GM19023 (cell line): ENCODE measurements around the gene PYGO1.
"Not testable (repeated sequence)": the region's sequence is repeated elsewhere in the genome, so short reads cannot be mapped to it uniquely, and the experiment has no call there.

Experiments used
- ATAC-seq: cut with Tn5 transposase; IDR thresholded peaks from one replicate; pipeline ENCODE4 v1.9.1; 2021; ENCODE audit warnings: mild to moderate bottlenecking, moderate library complexity; ENCODE audit not compliant: unreplicated experiment

The PYGO1 gene

DNA sequence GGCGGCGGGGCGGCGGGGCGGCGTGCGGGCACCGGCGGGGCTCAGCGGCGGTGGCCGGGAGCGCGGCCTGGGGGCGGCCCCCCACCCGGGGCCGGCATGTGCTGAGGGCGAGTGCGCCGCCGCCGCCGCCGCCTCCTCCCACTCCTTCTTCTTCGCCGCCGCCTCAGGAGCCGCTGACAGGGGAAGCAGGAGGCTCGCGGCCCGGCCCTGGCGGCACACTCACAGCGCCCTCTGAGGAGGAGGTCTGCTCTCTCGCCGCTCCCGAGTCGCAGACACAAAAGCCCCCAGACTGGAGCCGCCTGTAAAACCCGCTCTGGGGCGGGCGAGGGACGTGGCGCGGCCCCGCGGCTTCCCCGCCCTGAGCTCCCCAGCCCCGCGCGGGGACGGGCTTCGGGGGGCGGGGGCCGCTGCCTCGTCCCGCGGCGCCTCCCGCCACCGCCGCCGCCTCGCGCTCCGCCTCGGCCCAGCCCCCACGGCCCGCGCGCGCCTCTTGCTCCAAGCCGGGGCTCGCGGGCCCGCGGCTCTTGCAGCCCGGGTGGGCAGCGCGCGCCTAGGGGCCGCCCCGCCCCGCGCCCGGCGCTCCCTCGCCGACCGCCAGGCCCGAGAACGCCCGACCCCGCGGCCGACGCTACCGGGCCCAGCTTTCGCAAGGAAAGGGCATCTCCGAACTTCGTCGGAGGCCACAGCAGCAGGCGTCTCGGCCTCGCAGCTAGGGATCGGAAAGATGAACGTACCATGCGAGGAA, at the start of gene PYGO1:
Gene PYGO1, minus strand, starts transcription at position 276 of the 745 bp plus-strand sequence. CDS start 462 bp downstream, outside the sequence.
- no peak for ATAC-seq

- ATAC-seq: no peak
Observed at GRCh38 chr15:55637086-55637485, 48.9 kb upstream of the PYGO1 start.

- ATAC-seq: no peak
Observed at GRCh38 chr15:55633731-55634130, 45.6 kb upstream of the PYGO1 start.

DNA sequence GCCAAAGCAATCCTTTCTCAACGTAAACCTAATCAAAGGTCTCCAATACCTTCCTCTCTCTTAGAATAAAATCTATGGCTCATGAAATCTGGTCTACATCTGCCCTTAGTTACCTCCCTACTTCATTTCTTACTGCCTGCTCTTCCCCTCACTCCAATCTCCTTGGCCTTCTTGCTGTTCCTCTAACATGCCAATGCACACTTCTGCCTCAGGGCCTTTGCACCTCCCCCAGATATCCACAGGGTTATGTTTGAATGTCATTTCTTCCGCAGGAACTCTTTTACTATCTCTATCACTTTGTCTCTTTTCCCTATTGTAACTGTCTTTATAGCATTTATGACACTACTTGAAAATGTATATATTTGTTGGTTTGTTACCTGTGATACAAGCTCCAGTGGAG, 44.3 kb upstream of the PYGO1 start:
- no peak for ATAC-seq

GRCh38 chr15:55630858-55631257, 42.7 kb upstream of the PYGO1 start:
- no peak for ATAC-seq

GRCh38 chr15:55628369-55628730, 40.2 kb upstream of the PYGO1 start:
- ATAC-seq: no peak

DNA sequence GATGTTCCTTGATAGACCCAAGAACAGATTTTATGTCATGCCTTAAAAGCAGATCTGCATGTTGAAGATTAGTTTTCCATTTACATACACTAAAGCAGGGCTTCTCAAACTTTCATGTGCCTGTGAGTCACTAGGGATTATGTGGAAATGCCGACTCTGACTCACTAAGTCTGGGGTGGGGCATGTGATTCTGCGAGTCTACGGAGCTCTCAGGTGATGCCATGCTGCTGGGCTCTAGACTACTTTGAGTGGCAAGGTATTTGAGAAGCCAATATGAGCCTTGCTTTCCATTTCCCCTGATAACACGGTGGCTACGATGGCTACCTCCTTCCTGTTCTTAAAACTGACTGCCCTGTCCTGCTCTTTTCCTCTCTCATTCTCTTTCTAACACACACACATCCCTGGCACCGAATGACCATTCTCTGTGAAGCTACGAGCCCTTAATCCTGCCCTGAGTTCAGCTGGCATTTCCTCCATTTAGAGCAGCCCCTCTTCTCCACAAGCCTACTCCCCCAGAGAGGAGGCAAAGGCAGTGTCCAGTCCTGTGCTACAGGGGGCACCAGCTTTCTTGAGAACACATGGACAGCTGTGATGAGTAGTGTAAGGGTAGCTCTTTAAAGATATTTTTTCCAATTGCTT, 39.7 kb upstream of the PYGO1 start:
- no peak for ATAC-seq

GRCh38 chr15:55619783-55620182, 31.6 kb upstream of the PYGO1 start:
- no peak for ATAC-seq

DNA sequence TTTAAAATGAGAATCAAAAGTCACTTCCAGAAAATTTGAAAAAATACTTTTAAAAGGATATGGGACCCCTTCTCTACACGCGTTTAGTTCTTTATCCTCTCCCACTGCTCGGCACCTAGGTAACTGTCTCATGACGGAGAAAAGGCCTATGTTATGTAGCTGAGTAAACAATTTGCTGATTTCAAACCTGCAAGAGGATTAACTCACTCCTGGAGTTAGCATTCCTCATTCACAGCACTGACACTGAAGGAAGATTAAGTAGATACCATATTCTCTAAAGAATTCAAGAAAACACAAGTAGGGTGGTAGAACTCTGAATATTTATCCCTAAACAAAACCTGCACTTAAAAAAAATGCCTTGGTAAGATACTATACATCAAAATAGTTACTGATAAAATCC, 30.2 kb upstream of the PYGO1 start:
- no peak for ATAC-seq

DNA sequence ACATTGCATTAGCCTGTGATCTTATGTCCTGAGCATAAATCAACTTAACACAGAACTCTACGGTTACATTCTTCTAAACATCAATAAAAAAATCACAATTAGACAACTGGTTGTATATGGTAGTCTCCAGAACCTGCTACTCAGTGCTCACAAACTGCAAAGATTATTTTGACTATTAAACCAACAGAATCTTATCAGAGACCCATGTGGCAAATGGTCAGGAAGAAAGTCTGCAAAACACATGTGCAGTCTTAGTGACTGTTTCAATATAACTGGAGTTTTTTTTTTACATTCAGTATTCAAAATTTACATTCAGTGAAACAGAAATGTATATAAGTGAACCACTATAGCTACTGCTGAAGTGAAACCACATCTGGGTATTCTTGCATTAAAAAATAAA, 27.3 kb upstream of the PYGO1 start:
- ATAC-seq: no peak

DNA sequence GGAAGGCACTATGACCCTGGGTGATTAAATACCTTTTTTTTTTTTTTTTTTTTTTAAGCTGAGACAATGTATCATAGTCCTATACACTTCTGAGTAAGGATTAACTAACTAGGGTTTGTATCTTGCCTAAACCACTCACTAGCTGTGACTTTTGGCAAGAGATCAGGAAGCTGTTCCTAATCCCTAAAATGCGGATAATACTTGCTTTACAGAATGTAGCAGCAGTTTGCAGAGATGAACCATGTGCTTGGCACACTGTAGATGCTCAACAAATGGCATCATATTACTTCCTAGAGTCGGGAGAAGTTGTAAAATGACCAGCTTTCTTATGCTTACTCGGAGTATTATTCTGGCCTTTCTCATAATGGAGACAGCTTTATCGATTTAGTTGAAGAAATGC, 25.6 kb upstream of the PYGO1 start:
- ATAC-seq: no peak

DNA sequence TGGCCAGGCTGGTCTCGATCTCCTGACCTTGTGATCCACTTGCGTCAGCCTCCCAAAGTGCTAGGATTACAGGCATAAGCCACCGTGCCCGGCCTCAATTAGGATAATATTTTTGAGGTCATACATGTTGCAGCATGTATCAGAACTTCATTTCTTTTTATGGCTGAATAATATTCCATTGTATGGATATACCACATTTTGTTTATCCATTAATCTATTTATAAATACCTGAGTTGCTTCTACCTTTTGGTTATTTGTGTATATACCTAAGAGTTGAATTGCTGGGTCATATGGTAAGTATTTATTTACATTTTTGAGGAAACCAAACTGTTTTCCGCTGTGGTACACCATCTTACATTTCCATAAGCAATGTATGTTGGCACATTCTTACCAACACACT, 18.1 kb upstream of the PYGO1 start:
- no peak for ATAC-seq

DNA sequence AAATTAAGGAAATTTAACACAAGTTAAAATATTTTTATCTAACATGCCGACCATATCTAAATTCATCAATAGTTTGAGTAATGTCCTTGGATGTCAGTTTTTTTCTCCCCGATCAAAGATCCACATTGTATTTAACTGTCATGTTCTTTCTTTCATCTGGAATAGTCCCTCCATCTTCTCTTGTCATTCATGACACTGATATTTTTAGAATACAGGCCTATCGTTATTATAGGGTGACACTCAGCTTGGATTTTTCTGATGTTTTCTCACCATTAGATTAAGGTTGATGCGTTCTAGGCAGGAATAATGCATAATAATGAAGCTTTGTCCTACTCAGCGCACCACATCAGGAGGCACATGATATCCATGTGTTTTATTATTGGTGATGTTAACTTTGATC, 13.2 kb upstream of the PYGO1 start:
- ATAC-seq: no peak

GRCh38 chr15:55599439-55599838, 11.3 kb upstream of the PYGO1 start:
- no peak for ATAC-seq

GRCh38 chr15:55593019-55593418, 4.9 kb upstream of the PYGO1 start:
- ATAC-seq: not testable (repeated sequence)

DNA sequence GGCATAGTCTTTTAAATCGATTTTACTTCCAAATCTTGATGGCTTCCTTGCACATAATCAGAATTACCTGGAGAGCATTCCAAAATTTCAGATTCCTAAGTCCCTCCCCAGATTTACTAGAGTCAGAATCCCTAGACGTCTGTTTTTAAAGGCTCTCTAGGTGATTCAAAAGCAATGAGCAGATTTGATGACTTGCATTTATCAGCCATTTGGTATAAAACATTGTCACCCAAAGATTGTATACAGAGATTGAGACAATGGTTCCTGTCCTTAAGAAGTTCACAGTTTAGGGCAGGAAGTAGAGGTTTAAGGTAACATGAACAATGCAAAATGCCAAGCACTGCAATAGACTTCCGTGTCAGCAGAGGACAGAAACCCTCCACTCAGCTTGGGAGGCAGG, 2.6 kb upstream of the PYGO1 start:
- no peak for ATAC-seq

DNA sequence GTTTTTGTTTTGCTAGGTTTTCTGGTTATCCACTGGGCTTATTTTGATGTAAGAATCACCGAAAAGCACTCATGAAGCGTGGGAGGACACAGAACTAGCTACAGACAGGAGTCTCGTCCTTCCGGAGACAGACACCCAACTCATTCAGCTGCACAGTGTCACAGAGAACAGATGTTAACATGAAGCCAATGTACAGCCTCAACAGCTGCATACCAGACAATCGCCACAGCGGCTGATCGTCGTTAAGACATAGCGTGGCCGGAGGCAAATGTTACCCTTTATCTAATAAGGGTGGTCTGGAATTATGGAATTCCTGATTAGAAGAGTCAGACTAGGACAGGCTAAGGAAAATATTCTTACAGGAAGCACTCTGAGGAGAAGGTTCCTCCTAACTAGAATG, 1.1 kb upstream of the PYGO1 start:
- no peak for ATAC-seq

- ATAC-seq: no peak
Observed at GRCh38 chr15:55588815-55589115, 620 bp upstream of the PYGO1 start.

DNA sequence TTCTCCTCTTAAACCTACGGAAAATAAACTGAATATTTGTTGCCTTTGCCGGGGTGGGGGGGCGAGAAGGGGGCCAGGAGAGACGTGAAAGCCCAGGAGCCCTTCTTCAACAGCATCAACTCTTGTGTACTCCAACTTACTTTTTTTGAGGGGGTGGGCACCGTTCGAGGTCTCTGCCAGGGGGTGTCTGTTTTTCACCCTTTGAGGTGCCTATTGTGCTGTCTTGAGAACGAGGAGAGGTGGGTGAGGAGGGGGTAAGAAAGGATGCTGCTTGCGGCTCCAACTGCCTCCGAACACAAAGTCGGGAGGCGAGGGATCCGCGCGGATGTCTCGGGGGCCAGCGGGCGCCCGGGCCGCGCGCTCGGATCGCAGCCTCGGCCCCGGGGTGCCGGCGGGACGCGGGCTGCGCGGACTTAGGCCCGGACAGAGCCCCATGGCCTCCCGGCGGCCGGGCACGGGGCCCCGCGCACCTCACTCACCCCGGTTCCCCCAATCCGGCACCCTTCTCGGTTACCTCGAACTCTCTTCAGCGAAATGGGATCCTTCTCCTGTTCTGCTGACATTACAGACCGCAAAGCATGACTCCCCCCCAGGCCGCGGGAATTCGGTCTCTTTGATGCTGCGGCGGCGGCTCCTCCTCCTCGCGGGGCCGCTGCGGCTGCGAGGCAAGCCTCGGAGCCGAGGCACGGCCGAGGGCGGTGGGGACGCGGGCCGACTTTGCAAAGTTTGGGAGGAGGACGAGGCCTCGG, 650 bp downstream of the PYGO1 start:
- ATAC-seq: no peak

DNA sequence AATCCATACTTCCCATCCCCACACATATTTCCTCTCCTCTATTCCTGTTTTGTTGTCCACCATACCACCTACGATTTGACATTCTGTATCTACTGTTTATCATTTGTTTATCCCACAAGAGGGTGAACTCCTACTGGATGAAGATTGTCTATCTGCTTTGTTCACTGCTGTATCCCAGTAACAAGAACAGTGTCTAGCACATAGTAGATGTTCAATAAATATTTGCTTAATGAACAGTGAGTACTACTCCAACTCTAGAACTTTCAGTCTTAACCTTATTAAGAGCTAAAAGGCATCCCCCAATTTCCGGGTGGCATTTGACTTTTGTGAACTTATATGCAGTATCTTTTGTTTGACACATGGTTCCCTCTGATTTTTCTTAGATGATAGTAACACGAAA, 1.3 kb downstream of the PYGO1 start:
- no peak for ATAC-seq

- ATAC-seq: no peak
Observed at GRCh38 chr15:55576943-55577342, 11.2 kb downstream of the PYGO1 start.

DNA sequence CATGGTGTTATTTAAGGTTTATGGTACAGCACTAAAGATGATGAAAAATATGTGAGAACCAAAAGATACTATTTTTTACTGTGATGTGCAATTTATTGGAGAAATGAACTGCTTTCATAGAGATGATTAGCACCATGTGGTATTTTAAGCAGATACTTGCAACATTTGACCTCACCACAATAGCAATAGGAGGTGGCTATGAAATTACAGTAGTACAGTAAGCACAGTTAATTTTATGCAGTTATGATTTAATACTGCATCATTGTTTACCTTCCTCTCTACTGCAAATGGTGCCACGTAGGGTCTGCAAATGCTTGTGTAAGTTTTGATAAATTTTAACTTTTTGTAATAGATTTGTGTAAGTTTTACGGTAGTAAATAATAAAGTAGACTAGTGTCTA, 14.0 kb downstream of the PYGO1 start:
- ATAC-seq: no peak
